MM.1S (cell line): ENCODE results near the gene MAFB.

Experiments used
- CTCF ChIP-seq: fragments of 300-600 bp; sonication (generic); IDR thresholded peaks from 2 replicates; pipeline ENCODE4 v1.5.1; 2016; ENCODE audit warnings: antibody characterized with exemption, low read length, mixed read lengths
- EZH2 ChIP-seq: fragments of 300-600 bp; sonication (generic); optimal IDR thresholded peaks from 2 replicates; pipeline ENCODE3; 2017; ENCODE audit warnings: low read depth, mild to moderate bottlenecking, antibody characterized with exemption, low read length, mixed read lengths

GRCh38 chr20:40639132-40639531 is 49.9 kb downstream of the MAFB start:
- TF ChIP-seq CTCF = no peak
- TF ChIP-seq EZH2 = no peak
